Tibial artery (tissue), 4 donors: ENCODE results near the gene CSAD.

Source experiments
- DNase-seq, 2 donors: peaks; one replicate each; pipeline ENCODE4 v3.0.0-alpha.2; 2019
- H3K27ac ChIP-seq, 2 donors: fragments of 200-600 bp; sonication (generic) in 1 of 2; 1 replicate in 1 of 2; 2 replicates in 1 of 2; pipeline ENCODE4 v1.5.1; 2018 to 2019; ENCODE audit warnings: mild to moderate bottlenecking in 1 of 2
- H3K27me3 ChIP-seq, 2 donors: fragments of 200-600 bp; sonication (generic) in 1 of 2; one replicate each; pipeline versions ENCODE4 v1.5.1 to v1.6.0; 2016 to 2019
- H3K36me3 ChIP-seq, 3 donors: fragments of 200-600 bp; sonication (generic) in 2 of 3; one replicate each; pipeline ENCODE4 v1.5.1; 2016 to 2019; ENCODE audit warnings: mild to moderate bottlenecking in 2 of 3
- H3K4me1 ChIP-seq, 4 donors: fragments of 200-600 bp; sonication (generic) in 2 of 4; 1 replicate in 3 of 4; 2 replicates in 1 of 4; pipeline ENCODE4 v1.5.1; 2016 to 2019
- H3K4me3 ChIP-seq, 2 donors: fragments of 200-600 bp; sonication (generic) in 1 of 2; 1 replicate in 1 of 2; 2 replicates in 1 of 2; pipeline ENCODE4 v1.5.1; 2018 to 2019; ENCODE audit warnings: mild to moderate bottlenecking in 2 of 2
- H3K9me3 ChIP-seq, 3 donors: fragments of 200-600 bp; sonication (generic) in 1 of 3; one replicate each; pipeline ENCODE4 v1.5.1; 2016 to 2019
- CTCF ChIP-seq, 2 experiments: fragments of 200-600 bp in 1 of 2; fragments of 450-650 bp in 1 of 2; IDR thresholded peaks; one replicate each; pipeline ENCODE4 v1.5.1; 2017 to 2019; ENCODE audit warnings: antibody characterized with exemption in 2 of 2, mild to moderate bottlenecking in 1 of 2, moderate library complexity in 1 of 2
- intact Hi-C: fragments of 100-400 bp; cut with DNase I; formaldehyde crosslinking; loops from one replicate; pipeline ENCODE4 v1.15.0; 2023; ENCODE audit warnings: low total_unique reads

The CSAD gene

GRCh38 chr12:53222806-53223261, 42.1 kb upstream of the CSAD start:
- peak overlapping the region in 1 of 2 donors; percentile 8 for H3K4me3 ChIP-seq
- no peaks in the 10 kb centered on the region for H3K27me3 ChIP-seq
- DNase-seq = peak in 1 of 2 donors; percentile 56
- peaks cover 0 to 26% (median 11%) of the 10 kb centered on the region in 3 donors for H3K36me3 ChIP-seq
- no peaks in the 10 kb centered on the region for H3K9me3 ChIP-seq
- peak overlapping the region; percentile 98 to 99 for H3K27ac ChIP-seq
- no peak for TF ChIP-seq CTCF (IDR thresholded peaks at IDR 0.05)
- peaks cover 14 to 76% (median 57%) of the 10 kb centered on the region in 4 donors for H3K4me1 ChIP-seq
- intact Hi-C loops = no loop called here

GRCh38 chr12:53222170-53222721, 41.5 kb upstream of the CSAD start:
- Histone ChIP-seq H3K4me3 (peak overlapping the region; percentile 66 to 74), H3K27ac (peak overlapping the region; percentile 98 to 99), H3K4me1 (peaks cover 17 to 76% (median 60%) of the 10 kb centered on the region in 4 donors), H3K9me3 (no peaks in the 10 kb centered on the region), H3K36me3 (peaks cover 0 to 20% (median 6%) of the 10 kb centered on the region in 3 donors), H3K27me3 (no peaks in the 10 kb centered on the region)
- peak in 1 of 2 donors; percentile 54 for DNase-seq
- intact Hi-C loops = no loop called here
- TF ChIP-seq CTCF (IDR thresholded peaks at IDR 0.05) = no peak

- intact Hi-C loops = loop anchor here (2.0 kb wide), 1 partner anchor 31 kb away; a partner anchor contains a TSS
- Histone ChIP-seq H3K27ac (peak overlapping the region; percentile 98 to 99), H3K9me3 (no peaks in the 10 kb centered on the region), H3K36me3 (peaks cover 0 to 12% (median 0%) of the 10 kb centered on the region in 3 donors), H3K27me3 (no peaks in the 10 kb centered on the region), H3K4me3 (peak overlapping the region; percentile 66 to 74), H3K4me1 (peaks cover 17 to 76% (median 66%) of the 10 kb centered on the region in 4 donors)
- peak; percentile 55 to 89 for DNase-seq
- no peak for TF ChIP-seq CTCF (IDR thresholded peaks at IDR 0.05)
Measured at GRCh38 chr12:53221203-53222080, 40.7 kb upstream of the CSAD start.

- peaks cover 17 to 73% (median 63%) of the 10 kb centered on the region in 4 donors for H3K4me1 ChIP-seq
- intact Hi-C loops = loop anchor here (2.0 kb wide), 1 partner anchor 32 kb away; a partner anchor contains a TSS
- DNase-seq = peak; percentile 88 to 96
- H3K27ac ChIP-seq = peak overlapping the region; percentile 98 to 99
- TF ChIP-seq CTCF (IDR thresholded peaks at IDR 0.05) = no peak
- peak overlapping the region; percentile 66 to 74 for H3K4me3 ChIP-seq
- peaks cover 0 to 12% (median 0%) of the 10 kb centered on the region in 3 donors for H3K36me3 ChIP-seq
- no peaks in the 10 kb centered on the region for H3K27me3 ChIP-seq
- H3K9me3 ChIP-seq = no peaks in the 10 kb centered on the region
Measured at GRCh38 chr12:53220694-53221202, 40.0 kb upstream of the CSAD start.

GRCh38 chr12:53219956-53220693, 39.4 kb upstream of the CSAD start:
- Histone ChIP-seq H3K4me1 (peaks cover 17 to 73% (median 63%) of the 10 kb centered on the region in 4 donors), H3K9me3 (no peaks in the 10 kb centered on the region), H3K36me3 (peaks cover under 1 to 14% (median under 1%) of the 10 kb centered on the region in 3 donors), H3K27ac (peak overlapping the region; percentile 98 to 99), H3K4me3 (peak overlapping the region; percentile 66 to 74), H3K27me3 (no peaks in the 10 kb centered on the region)
- TF ChIP-seq CTCF (IDR thresholded peaks at IDR 0.05) = no peak
- intact Hi-C loops = loop anchor here (2.0 kb wide), 1 partner anchor 33 kb away; a partner anchor contains a TSS
- DNase-seq = peak in 1 of 2 donors; percentile 72
